Measurements from ENCODE around the gene NUDT1.

GRCh38 chr7:2237109-2237602 lies 4.9 kb upstream of the NUDT1 start:
- TF ChIP-seq CTCF (IDR thresholded peaks at IDR 0.05; ENCODE audit: poor library complexity) = no peak
- TF ChIP-seq EZH2phosphoT487 (IDR thresholded peaks at IDR 0.05; ENCODE audit: low read depth, severe bottlenecking, unreplicated experiment) = no peak
- TF ChIP-seq EZH2 (IDR thresholded peaks at IDR 0.05; ENCODE audit: borderline replicate concordance) = no peak

Data from hepatocyte (in vitro differentiated cells).